GM12872 (cell line): ENCODE results near the gene RUNDC3A.

Experiments used
- CTCF ChIP-seq: IDR thresholded peaks from 3 replicates; pipeline ENCODE4 v1.5.1; 2011; ENCODE audit warnings: low read depth, mild to moderate bottlenecking, low read length, moderate library complexity; ENCODE audit not compliant: insufficient read depth

The RUNDC3A gene

GRCh38 chr17:44315760-44316731 is 7.6 kb downstream of the RUNDC3A start:
- TF ChIP-seq CTCF, result no peak

- TF ChIP-seq CTCF, result no peak
Measured at GRCh38 chr17:44317545-44317944, 9.1 kb downstream of the RUNDC3A start.

GRCh38 chr17:44318077-44318892 is 9.9 kb downstream of the RUNDC3A start:
- no peak for TF ChIP-seq CTCF

- TF ChIP-seq CTCF, result no peak
Measured at GRCh38 chr17:44320066-44320465, 11.7 kb downstream of the RUNDC3A start.

GRCh38 chr17:44321246-44322120 is 13.1 kb downstream of the RUNDC3A start:
- no peak for TF ChIP-seq CTCF

GRCh38 chr17:44322236-44322895 is 14.0 kb downstream of the RUNDC3A start:
- no peak for TF ChIP-seq CTCF
